Ascending aorta (tissue), 2 donors: ENCODE measurements around the gene KCNH1. TPM values are rescaled to one million over a fixed set of nuclear protein-coding genes. Genes with fewer than 3 reads are reported as not detected.

Source experiments
- DNase-seq, 2 donors: peaks; one replicate each; pipeline ENCODE4 v3.0.0-alpha.2; 2019; ENCODE audit warnings: low spot score in 2 of 2
- H3K27ac ChIP-seq, 2 donors: fragments of 200-600 bp; sonication (generic); one replicate each; pipeline ENCODE4 v1.5.1; 2016 to 2017; ENCODE audit warnings: mild to moderate bottlenecking in 1 of 2
- H3K27me3 ChIP-seq: fragments of 200-600 bp; sonication (generic); one replicate; pipeline ENCODE4 v1.5.1; 2017
- H3K36me3 ChIP-seq, 2 donors: fragments of 200-600 bp; sonication (generic); one replicate each; pipeline ENCODE4 v1.5.1; 2016
- H3K4me1 ChIP-seq, 2 donors: fragments of 200-600 bp; sonication (generic); one replicate each; pipeline ENCODE4 v1.5.1; 2016 to 2017; ENCODE audit warnings: mild to moderate bottlenecking in 1 of 2
- H3K4me3 ChIP-seq, 2 donors: fragments of 200-600 bp; sonication (generic); one replicate each; pipeline ENCODE4 v1.5.1; 2016 to 2017; ENCODE audit warnings: mild to moderate bottlenecking in 1 of 2
- H3K9me3 ChIP-seq, 2 donors: fragments of 200-600 bp; sonication (generic); one replicate each; pipeline ENCODE4 v1.5.1; 2016
- CTCF ChIP-seq, 3 experiments: fragments of 200-600 bp in 2 of 3; fragments of 450-650 bp in 1 of 3; sonication (generic) in 2 of 3; IDR thresholded peaks; one replicate each; pipeline ENCODE4 v1.5.1; 2016 to 2019; ENCODE audit warnings: antibody characterized with exemption in 3 of 3, mild to moderate bottlenecking in 1 of 3, moderate library complexity in 1 of 3
- intact Hi-C: fragments of 100-400 bp; cut with DNase I; formaldehyde crosslinking; loops from one replicate; pipeline ENCODE4 v1.15.1; 2023
- total RNA-seq: library from RNA; depleted of rRNA; stranded (reverse); fragments of >200 nt; gene quantifications from one replicate; pipeline ENCODE4 v1.1.0, GENCODE V29; 2016

The KCNH1 gene
- total RNA-seq, 1 donor from 2014 or later: not detected

GRCh38 chr1:210754878-210755665 lies 378.9 kb downstream of the KCNH1 start:
- Histone ChIP-seq H3K27ac (no peak overlapping the region), H3K36me3 (no peaks in the 10 kb centered on the region), H3K27me3 (no peaks in the 10 kb centered on the region), H3K9me3 (peaks cover 0 to 5% of the 10 kb centered on the region in 2 donors), H3K4me3 (no peak overlapping the region), H3K4me1 (no peaks in the 10 kb centered on the region)
- DNase-seq: no peak
- intact Hi-C loops: no loop called here
- TF ChIP-seq CTCF (IDR thresholded peaks at IDR 0.05): no peak

- intact Hi-C loops: no loop called here
- no peaks in the 10 kb centered on the region for H3K4me1 ChIP-seq
- H3K27ac ChIP-seq: no peak overlapping the region
- no peaks in the 10 kb centered on the region for H3K27me3 ChIP-seq
- H3K9me3 ChIP-seq: no peaks in the 10 kb centered on the region
- DNase-seq: no peak
- no peak for TF ChIP-seq CTCF (IDR thresholded peaks at IDR 0.05)
- H3K4me3 ChIP-seq: no peak overlapping the region
- no peaks in the 10 kb centered on the region for H3K36me3 ChIP-seq
Measured at GRCh38 chr1:210751911-210752310, 382.0 kb downstream of the KCNH1 start.

GRCh38 chr1:210750468-210750867 lies 383.5 kb downstream of the KCNH1 start:
- Histone ChIP-seq H3K9me3 (no peaks in the 10 kb centered on the region), H3K27ac (no peak overlapping the region), H3K4me1 (no peaks in the 10 kb centered on the region), H3K4me3 (no peak overlapping the region), H3K27me3 (no peaks in the 10 kb centered on the region), H3K36me3 (no peaks in the 10 kb centered on the region)
- no peak for DNase-seq
- no peak for TF ChIP-seq CTCF (IDR thresholded peaks at IDR 0.05)
- intact Hi-C loops: no loop called here

GRCh38 chr1:210748796-210749195 lies 385.2 kb downstream of the KCNH1 start:
- no peaks in the 10 kb centered on the region for H3K9me3 ChIP-seq
- no peaks in the 10 kb centered on the region for H3K36me3 ChIP-seq
- no peaks in the 10 kb centered on the region for H3K4me1 ChIP-seq
- no peak for DNase-seq
- H3K27me3 ChIP-seq: no peaks in the 10 kb centered on the region
- TF ChIP-seq CTCF (IDR thresholded peaks at IDR 0.05): no peak
- intact Hi-C loops: no loop called here
- no peak overlapping the region for H3K4me3 ChIP-seq
- H3K27ac ChIP-seq: no peak overlapping the region

- TF ChIP-seq CTCF (IDR thresholded peaks at IDR 0.05): no peak
- no peak for DNase-seq
- H3K4me3 ChIP-seq: no peak overlapping the region
- intact Hi-C loops: no loop called here
- H3K27me3 ChIP-seq: no peaks in the 10 kb centered on the region
- no peak overlapping the region for H3K27ac ChIP-seq
- H3K36me3 ChIP-seq: no peaks in the 10 kb centered on the region
- H3K4me1 ChIP-seq: no peaks in the 10 kb centered on the region
- H3K9me3 ChIP-seq: no peaks in the 10 kb centered on the region
Measured at GRCh38 chr1:210747890-210748289, 386.1 kb downstream of the KCNH1 start.
